GM12878 (cell line): Measurements from ENCODE around the gene ZNF408. TPM values are rescaled to one million over a fixed set of nuclear protein-coding genes. Genes with fewer than 3 reads are reported as not detected.

Source experiments
- ATAC-seq: fragments of 200-7000 bp; cut with Tn5 transposase; 3 replicates; pipeline ENCODE4 v1.9.1; 2020; ENCODE audit warnings: mild to moderate bottlenecking, moderate library complexity
- BruUV-seq: library from RNA; stranded (reverse); fragments of 400-500 nt; replicated peaks from 2 replicates; lab custom pipeline; 2021; lab: Mats Ljungman, UMichigan
- CTCF ChIA-PET: fragments of 300-600 bp; sonication (Branson Sonifier 250); formaldehyde crosslinking; extraction: SDS; loops from one replicate; lab custom pipeline; 2021; ENCODE audit warnings: inconsistent platforms; lab: Yijun Ruan, JAX
- POLR2A ChIA-PET: fragments of 350-600 bp; formaldehyde crosslinking; extraction: SDS; loops from one replicate; lab custom pipeline; 2021; ENCODE audit warnings: inconsistent platforms; lab: Charles Lee
- RAD21 ChIA-PET: fragments of 300-600 bp; sonication (Branson Sonifier 250); formaldehyde crosslinking; loops from one replicate; lab custom pipeline; 2023; ENCODE audit warnings: antibody characterized with exemption; ENCODE audit not compliant: unreplicated experiment; lab: Charles Lee
- SMC1A ChIA-PET: fragments of 300-600 bp; sonication (Branson Sonifier 250); formaldehyde crosslinking; loops from one replicate; lab custom pipeline; 2023; ENCODE audit not compliant: unreplicated experiment, uncharacterized antibody; lab: Charles Lee
- DNase-seq: peaks from one replicate; pipeline ENCODE4 v3.0.0-alpha.2; 2011; ENCODE audit warnings: low read depth, low spot score
- FAIRE-seq: peaks from 3 replicates; lab custom pipeline; 2011; peaks lifted over from hg19 to GRCh38; lab: Jason Lieb, UNC
- H2AFZ ChIP-seq: 2 replicates; pipeline ENCODE4 v1.6.0; 2011; ENCODE audit warnings: low read depth, low read length, control low read depth; ENCODE audit not compliant: control insufficient read depth
- H3K27ac ChIP-seq: 2 replicates; pipeline ENCODE4 v1.5.1; 2011; ENCODE audit warnings: control low read depth; ENCODE audit not compliant: control insufficient read depth, insufficient read depth
- H3K27me3 ChIP-seq, 2 experiments: replicated peaks in 1 of 2; 2 replicates each; pipeline versions ENCODE4 v1.6.0 to v1.6.1; 2011; ENCODE audit warnings: low read length in 1 of 2; ENCODE audit not compliant: control insufficient read depth in 2 of 2, insufficient read depth in 2 of 2
- H3K36me3 ChIP-seq, 2 experiments: 2 replicates each; pipeline ENCODE4 v1.5.1; 2011; ENCODE audit warnings: low read length in 1 of 2; ENCODE audit not compliant: control insufficient read depth in 2 of 2, insufficient read depth in 2 of 2
- H3K4me1 ChIP-seq: 2 replicates; pipeline ENCODE4 v1.6.1; 2011; ENCODE audit warnings: mild to moderate bottlenecking, low read length, moderate library complexity, mixed read lengths; ENCODE audit not compliant: control insufficient read depth, insufficient read depth
- H3K4me2 ChIP-seq: 2 replicates; pipeline ENCODE4 v1.6.0; 2011; ENCODE audit warnings: control low read depth; ENCODE audit not compliant: control insufficient read depth, insufficient read depth
- H3K4me3 ChIP-seq: fragments of 200-600 bp; sonication (generic); 2 replicates; pipeline ENCODE4 v1.5.1; 2016
- H3K79me2 ChIP-seq: 2 replicates; pipeline ENCODE4 v1.6.0; 2011; ENCODE audit warnings: low read length; ENCODE audit not compliant: control insufficient read depth, insufficient read depth
- H3K9ac ChIP-seq: 2 replicates; pipeline ENCODE4 v1.8.0; 2011; ENCODE audit warnings: low read length, control low read depth, mixed read lengths; ENCODE audit not compliant: control insufficient read depth, insufficient read depth
- H3K9me3 ChIP-seq: replicated peaks from 3 replicates; pipeline ENCODE4 v1.5.1; 2011; ENCODE audit warnings: mild to moderate bottlenecking, low read length; ENCODE audit not compliant: control insufficient read depth, insufficient read depth
- H4K20me1 ChIP-seq: 2 replicates; pipeline ENCODE4 v1.6.0; 2011; ENCODE audit not compliant: control insufficient read depth, insufficient read depth
- ASH2L ChIP-seq: fragments of 300-600, 200-600 bp; sonication (generic); IDR thresholded peaks from 2 replicates; pipeline ENCODE4 v1.6.1; 2017; ENCODE audit warnings: low read depth, mild to moderate bottlenecking, borderline replicate concordance
- ESRRA ChIP-seq: IDR thresholded peaks from 2 replicates; pipeline ENCODE4 v1.6.1; 2012; ENCODE audit warnings: mild to moderate bottlenecking, low read length, improper control_type of control experiment
- FOXK2 ChIP-seq: fragments of 450-650 bp; IDR thresholded peaks from 2 replicates; pipeline ENCODE4 v1.6.1; 2017; ENCODE audit warnings: mild to moderate bottlenecking, moderate library complexity
- IKZF1 ChIP-seq: fragments of 450-650 bp; conservative IDR thresholded peaks from 2 replicates; pipeline ENCODE4 v1.6.1; 2017; ENCODE audit warnings: antibody characterized with exemption, mild to moderate bottlenecking
- NBN ChIP-seq: fragments of 450-650 bp; IDR thresholded peaks from 2 replicates; pipeline ENCODE4 v1.6.1; 2016
- SPI1 ChIP-seq: IDR thresholded peaks from 2 replicates; pipeline ENCODE4 v1.6.1; 2011; ENCODE audit warnings: low read depth, mild to moderate bottlenecking, low read length, moderate library complexity, borderline replicate concordance; ENCODE audit not compliant: insufficient read depth
- WGBS: methylation state at CpG from one replicate; pipeline ENCODE4 v1.1.6; 2016; ENCODE audit warnings: low lambda C conversion rate; ENCODE audit not compliant: insufficient replicate concordance, insufficient coverage; ENCODE audit errors: missing lambda C conversion rate; 5-methylcytosine and 5-hydroxymethylcytosine counted together
- in situ Hi-C: fragments of 300-500 bp; cut with MboI; formaldehyde crosslinking; loops from 9 replicates; pipeline ENCODE4 v1.14.3; 2018; ENCODE audit warnings: mixed read lengths
- intact Hi-C: fragments of 100-400 bp; cut with micrococcal nuclease; formaldehyde crosslinking; loops from one replicate; pipeline ENCODE4 v1.14.2; 2022; ENCODE audit not compliant: unreplicated experiment
- polyA plus RNA-seq, 11 experiments: library from polyadenylated mRNA; depleted of rRNA in 4 of 11; unstranded in 6 of 11; stranded (reverse) in 5 of 11; fragments of >200 nt; fragmentation: Nextera tagmentation in 4 of 11; fragmentation: Illumina TruSeq in 1 of 11; extraction: Ambion mirVana in 4 of 11; extraction: Trizol in 1 of 11; gene quantifications; 1 replicate in 1 of 11; 2 replicates in 10 of 11; pipeline versions ENCODE4 v1.2.1 to v1.2.3, GENCODE V29; 2011 to 2016; ENCODE audit warnings: inconsistent platforms in 2 of 11, missing spikeins in 2 of 11, low read depth in 1 of 11
- total RNA-seq, 4 experiments: library from RNA; depleted of rRNA in 3 of 4; stranded (reverse); fragments of >200 nt in 3 of 4; fragmentation: Illumina TruSeq in 1 of 4; extraction: Trizol in 1 of 4; gene quantifications; 2 replicates each; pipeline versions ENCODE4 v1.2.1 to v1.2.3, GENCODE V29; 2013 to 2021
- TF ChIP-seq, protein P1 (sequence below): IDR thresholded peaks from 2 replicates; pipeline ENCODE4 v1.6.1; 2012; ENCODE audit warnings: low read depth, low read length, improper control_type of control experiment
- TF ChIP-seq, protein P2 (sequence below): IDR thresholded peaks from 2 replicates; pipeline ENCODE4 v1.6.1; 2012; ENCODE audit warnings: low read depth, low read length, improper control_type of control experiment
- TF ChIP-seq, protein P3 (sequence below): fragments of 450-650 bp; IDR thresholded peaks from 2 replicates; pipeline ENCODE4 v1.6.1; 2014; ENCODE audit warnings: mild to moderate bottlenecking

ZNF408 gene
- total and polyA plus RNA-seq, 10 of the 15 experiments (the other 5 are each of a cell fraction or from before 2014, with no cell fraction given): 0.19 to 11.3 (median 7.2) TPM

DNA sequence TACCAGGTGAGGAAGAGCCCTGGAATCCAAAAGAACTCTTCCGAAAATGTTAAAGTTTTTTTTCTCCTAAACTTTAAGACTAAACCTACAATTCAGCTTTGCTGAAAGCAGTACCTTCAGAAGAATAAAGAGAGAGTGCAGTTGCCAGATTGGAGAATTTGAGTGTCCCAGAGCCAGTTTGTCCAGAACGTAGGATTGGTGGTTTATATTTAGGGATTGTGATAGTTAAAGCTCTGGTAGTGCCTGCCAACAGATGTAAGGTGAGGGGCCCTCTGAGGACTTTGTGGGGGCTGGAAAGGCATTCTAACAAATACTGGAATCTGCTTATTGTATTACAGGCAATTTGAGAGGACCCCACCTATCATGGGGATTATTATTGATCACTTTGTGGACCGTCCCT, 43.6 kb upstream of the ZNF408 start:
- POLR2A ChIA-PET: interaction anchor here (0.6 kb wide), 3 partner anchors 9 to 60 kb away, joined by 3 to 13 read pairs (median 3); no protein-coding TSS in a partner anchor
- Histone ChIP-seq H3K9ac (no peak overlapping the region), H4K20me1 (no peaks in the 10 kb centered on the region), H2AFZ (no peak overlapping the region), H3K4me1 (no peaks in the 10 kb centered on the region), H3K4me3 (no peak overlapping the region), H3K36me3 (peaks cover 3 to 15% of the 10 kb centered on the region in 2 experiments), H3K4me2 (no peak overlapping the region), H3K79me2 (no peaks in the 10 kb centered on the region), H3K27ac (no peak overlapping the region), H3K9me3 (no peaks in the 10 kb centered on the region), H3K27me3 (no peaks in the 10 kb centered on the region)
- SMC1A ChIA-PET: no interaction called here
- DNase-seq: no peak
- in situ Hi-C loops: no loop called here
- 100% methylated on average over 3 of the region's 3 CpGs for WGBS
- RAD21 ChIA-PET: no interaction called here
- CTCF ChIA-PET: interaction anchor here (1.5 kb wide), 1 partner anchor 39 kb away, joined by 3 read pairs; the partner anchor contains the start of gene ATG13
- no peak for ATAC-seq
- intact Hi-C loops: no loop called here
- no TSS peak for BruUV-seq
- TF ChIP-seq FOXK2 (no peak), IKZF1 (no peak), ASH2L (no peak), ESRRA (no peak), SPI1 (no peak), NBN (no peak)
- TF ChIP-seq, protein P1, sequence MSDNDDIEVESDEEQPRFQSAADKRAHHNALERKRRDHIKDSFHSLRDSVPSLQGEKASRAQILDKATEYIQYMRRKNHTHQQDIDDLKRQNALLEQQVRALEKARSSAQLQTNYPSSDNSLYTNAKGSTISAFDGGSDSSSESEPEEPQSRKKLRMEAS: no peak
- TF ChIP-seq, protein P2, sequence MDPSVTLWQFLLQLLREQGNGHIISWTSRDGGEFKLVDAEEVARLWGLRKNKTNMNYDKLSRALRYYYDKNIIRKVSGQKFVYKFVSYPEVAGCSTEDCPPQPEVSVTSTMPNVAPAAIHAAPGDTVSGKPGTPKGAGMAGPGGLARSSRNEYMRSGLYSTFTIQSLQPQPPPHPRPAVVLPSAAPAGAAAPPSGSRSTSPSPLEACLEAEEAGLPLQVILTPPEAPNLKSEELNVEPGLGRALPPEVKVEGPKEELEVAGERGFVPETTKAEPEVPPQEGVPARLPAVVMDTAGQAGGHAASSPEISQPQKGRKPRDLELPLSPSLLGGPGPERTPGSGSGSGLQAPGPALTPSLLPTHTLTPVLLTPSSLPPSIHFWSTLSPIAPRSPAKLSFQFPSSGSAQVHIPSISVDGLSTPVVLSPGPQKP: no peak
- TF ChIP-seq, protein P3, sequence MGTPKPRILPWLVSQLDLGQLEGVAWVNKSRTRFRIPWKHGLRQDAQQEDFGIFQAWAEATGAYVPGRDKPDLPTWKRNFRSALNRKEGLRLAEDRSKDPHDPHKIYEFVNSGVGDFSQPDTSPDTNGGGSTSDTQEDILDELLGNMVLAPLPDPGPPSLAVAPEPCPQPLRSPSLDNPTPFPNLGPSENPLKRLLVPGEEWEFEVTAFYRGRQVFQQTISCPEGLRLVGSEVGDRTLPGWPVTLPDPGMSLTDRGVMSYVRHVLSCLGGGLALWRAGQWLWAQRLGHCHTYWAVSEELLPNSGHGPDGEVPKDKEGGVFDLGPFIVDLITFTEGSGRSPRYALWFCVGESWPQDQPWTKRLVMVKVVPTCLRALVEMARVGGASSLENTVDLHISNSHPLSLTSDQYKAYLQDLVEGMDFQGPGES: no peak
- no peak for FAIRE-seq
